ENCODE measurements around the gene GPRIN2.
A peak's percentile ranks its signal among the peaks of the same experiment; 100 is the strongest.

The GPRIN2 gene

GRCh38 chr10:46549171-46550075 lies 7.0 kb downstream of the GPRIN2 start:
- no peak for DNase-seq (ENCODE audit: low spot score)

- DNase-seq (ENCODE audit: low spot score): no peak
Measured at GRCh38 chr10:46548498-46549090, 7.9 kb downstream of the GPRIN2 start.

GRCh38 chr10:46547541-46548497 lies 8.6 kb downstream of the GPRIN2 start:
- no peak for DNase-seq (ENCODE audit: low spot score)

- DNase-seq (ENCODE audit: low spot score): no peak
Measured at GRCh38 chr10:46546591-46547540, 9.6 kb downstream of the GPRIN2 start.

- DNase-seq (ENCODE audit: low spot score): no peak
Measured at GRCh38 chr10:46545861-46546590, 10.4 kb downstream of the GPRIN2 start.

GRCh38 chr10:46544989-46545791 lies 11.3 kb downstream of the GPRIN2 start:
- DNase-seq (ENCODE audit: low spot score): peak; percentile 34

GRCh38 chr10:46543466-46544377 lies 12.7 kb downstream of the GPRIN2 start:
- no peak for DNase-seq (ENCODE audit: low spot score)

- no peak for DNase-seq (ENCODE audit: low spot score)
Measured at GRCh38 chr10:46542567-46543465, 13.6 kb downstream of the GPRIN2 start.

- no peak for DNase-seq (ENCODE audit: low spot score)
Measured at GRCh38 chr10:46541735-46542566, 14.5 kb downstream of the GPRIN2 start.

- DNase-seq (ENCODE audit: low spot score): no peak
Measured at GRCh38 chr10:46541017-46541661, 15.3 kb downstream of the GPRIN2 start.

GRCh38 chr10:46540412-46541016 lies 15.9 kb downstream of the GPRIN2 start:
- no peak for DNase-seq (ENCODE audit: low spot score)

GRCh38 chr10:46539596-46540411 lies 16.7 kb downstream of the GPRIN2 start:
- no peak for DNase-seq (ENCODE audit: low spot score)

- DNase-seq (ENCODE audit: low spot score): no peak
Measured at GRCh38 chr10:46538717-46539426, 17.6 kb downstream of the GPRIN2 start.

GRCh38 chr10:46538155-46538554 lies 18.3 kb downstream of the GPRIN2 start:
- no peak for DNase-seq (ENCODE audit: low spot score)

All from activated CD4-positive, alpha-beta T cell treated with anti-CD3 and anti-CD28 coated beads, Interleukin-2, Interleukin-4, amounts not matched to agents 100 ng/mL and 50 ng/mL, durations not matched to agents 16 hours and 8 hours (primary cell).